ENCODE data around the gene PPP3CB.

- TF ChIP-seq CTCF (conservative IDR thresholded peaks at IDR 0.05 in 1 of 2, IDR thresholded peaks at IDR 0.05 in 1 of 2; ENCODE audit: extremely low read depth in 1 of 2, insufficient read depth in 1 of 2, low read depth in 1 of 2, low read length in 2 of 2), result no peak
- TF ChIP-seq EZH2 (IDR thresholded peaks at IDR 0.05; ENCODE audit: borderline replicate concordance, low read length), result no peak
Observed at GRCh38 chr10:73386583-73386982, 109.2 kb downstream of the PPP3CB start.

Data from mammary epithelial cell (primary cell).